Midbrain (tissue), 1 donor: ENCODE data around the gene GGNBP2.

ENCODE experiments used
- DNase-seq: peaks from one replicate; lab custom pipeline; 2025; lab: John Stamatoyannopoulos, UW

Gene GGNBP2

DNA sequence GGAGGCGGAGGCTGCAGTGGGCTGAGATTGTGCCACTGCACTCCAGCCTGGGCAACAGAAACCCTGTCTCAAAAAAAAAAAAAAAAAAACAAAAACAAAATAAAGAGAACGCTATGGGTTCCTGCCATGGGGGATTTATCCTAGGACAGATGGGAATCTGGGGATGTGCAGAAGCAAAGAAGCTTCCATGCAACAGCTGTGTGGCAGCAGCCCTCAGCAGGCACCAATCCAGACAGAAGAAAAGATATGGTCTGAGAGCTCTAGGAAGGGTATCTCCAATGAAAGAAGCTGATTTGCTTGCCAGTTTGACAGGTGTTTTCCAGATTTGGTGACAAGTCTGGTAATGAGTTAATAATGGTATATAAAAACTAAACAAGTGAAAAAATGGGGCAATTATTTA is 21.6 kb upstream of the GGNBP2 start:
- DNase-seq, result no peak

DNA sequence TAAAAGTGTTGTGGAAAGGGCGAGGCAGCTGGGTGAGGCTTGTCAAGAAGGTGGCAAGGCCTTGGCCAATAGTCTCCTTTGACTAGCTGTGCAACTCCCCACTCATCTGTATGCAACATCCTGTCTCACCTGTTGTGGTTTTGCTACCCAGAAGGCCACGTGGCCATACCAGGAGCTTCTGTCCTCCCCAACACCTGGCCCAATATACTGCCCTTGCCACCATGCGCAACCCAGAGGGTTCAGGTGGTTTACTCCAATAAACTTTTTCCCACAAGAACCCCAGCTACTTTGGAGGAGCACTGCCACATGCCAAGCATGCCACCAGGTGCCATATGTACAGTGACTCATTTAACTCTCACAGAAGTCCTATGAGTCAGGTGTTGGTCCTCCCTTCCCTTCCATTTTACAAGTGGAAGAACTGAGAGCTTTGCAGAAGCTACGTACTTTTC is 20.3 kb upstream of the GGNBP2 start:
- no peak for DNase-seq

DNA sequence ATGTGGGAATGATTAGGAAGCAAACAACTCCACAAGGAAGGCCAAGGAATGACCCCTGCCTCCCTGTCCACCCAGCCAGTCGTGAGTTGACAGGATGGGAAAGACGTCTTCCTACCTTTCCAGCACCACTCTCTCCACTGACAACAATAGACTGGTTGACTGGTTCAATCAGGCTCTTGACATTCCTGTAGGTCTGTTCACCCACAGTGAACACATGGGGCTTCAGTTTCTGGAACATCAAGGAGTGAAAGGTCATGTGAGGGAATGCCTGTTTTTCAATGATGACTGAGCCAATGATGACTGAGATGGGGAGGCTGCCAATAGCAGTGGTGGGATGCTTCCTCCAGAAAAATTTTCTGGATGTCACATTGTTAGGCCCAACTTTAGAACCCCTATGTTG is 19.6 kb upstream of the GGNBP2 start:
- no peak for DNase-seq

DNA sequence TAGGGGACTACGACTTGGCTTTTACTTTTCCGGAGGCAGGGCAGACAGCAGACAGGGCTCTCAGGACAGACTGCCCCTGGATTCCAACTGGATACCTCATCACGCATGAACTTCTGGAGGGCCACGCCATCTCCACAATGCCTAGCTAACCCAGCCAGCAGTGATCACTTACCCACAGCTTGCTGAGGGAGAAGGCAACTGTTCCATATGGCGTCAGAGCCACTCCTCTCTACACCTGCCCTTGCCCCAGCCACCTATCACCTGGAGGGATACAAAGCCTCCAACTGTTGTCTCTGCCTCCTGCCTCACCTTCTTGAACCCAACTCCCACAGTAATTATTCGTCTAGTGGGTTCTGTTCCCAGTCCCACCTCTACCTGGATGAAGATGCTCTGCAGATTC is 18.8 kb upstream of the GGNBP2 start:
- no peak for DNase-seq

DNA sequence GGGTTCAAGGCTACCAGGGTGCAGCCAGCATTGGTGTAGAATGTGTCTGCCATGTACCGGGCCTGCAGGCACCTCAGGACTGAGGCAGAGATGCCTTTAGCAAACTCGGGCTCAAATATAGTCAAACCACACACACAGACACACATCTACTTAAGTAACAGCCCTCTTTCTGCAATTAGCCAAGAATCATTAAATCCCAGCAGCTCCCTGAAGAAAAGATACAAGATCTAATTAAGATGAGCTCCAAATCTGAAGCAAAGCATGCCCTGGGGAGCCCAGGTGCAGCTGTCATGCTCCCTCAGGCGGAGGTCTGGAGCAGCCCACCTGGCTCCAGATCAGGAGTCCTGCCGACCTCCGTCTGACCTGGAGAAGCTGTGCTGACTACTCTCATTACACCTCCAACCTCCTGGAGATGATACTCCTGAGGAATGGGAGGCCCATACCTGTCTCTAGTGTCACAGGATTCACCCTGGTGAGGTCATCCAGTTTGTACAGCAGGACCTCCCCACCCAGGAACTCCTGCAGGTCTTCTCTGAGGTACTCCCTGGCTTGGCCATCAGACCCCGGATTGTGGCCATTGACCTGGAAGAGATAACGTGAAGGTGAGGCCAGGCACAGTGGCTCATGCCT is 17.0 kb upstream of the GGNBP2 start:
- no peak for DNase-seq

DNA sequence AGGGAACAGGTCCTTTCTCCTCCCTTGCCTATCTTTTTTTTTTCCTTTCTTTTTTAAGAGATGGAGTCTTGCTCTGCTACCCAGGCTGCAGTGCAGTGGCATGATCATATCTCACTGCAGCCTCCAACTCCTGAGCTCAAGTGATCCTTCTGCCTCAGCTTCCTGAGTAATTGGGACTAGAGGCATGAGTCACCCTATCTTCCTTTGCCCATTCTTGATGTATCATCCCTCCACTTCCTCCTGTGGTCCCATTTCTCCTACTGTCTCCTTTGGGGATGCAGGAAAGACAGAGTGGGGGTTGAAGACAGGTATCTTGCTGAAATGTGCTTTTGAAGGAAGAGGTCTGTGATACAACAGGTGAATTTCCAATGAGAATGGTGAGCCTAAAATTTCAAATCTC is 15.6 kb upstream of the GGNBP2 start:
- DNase-seq, result no peak

DNA sequence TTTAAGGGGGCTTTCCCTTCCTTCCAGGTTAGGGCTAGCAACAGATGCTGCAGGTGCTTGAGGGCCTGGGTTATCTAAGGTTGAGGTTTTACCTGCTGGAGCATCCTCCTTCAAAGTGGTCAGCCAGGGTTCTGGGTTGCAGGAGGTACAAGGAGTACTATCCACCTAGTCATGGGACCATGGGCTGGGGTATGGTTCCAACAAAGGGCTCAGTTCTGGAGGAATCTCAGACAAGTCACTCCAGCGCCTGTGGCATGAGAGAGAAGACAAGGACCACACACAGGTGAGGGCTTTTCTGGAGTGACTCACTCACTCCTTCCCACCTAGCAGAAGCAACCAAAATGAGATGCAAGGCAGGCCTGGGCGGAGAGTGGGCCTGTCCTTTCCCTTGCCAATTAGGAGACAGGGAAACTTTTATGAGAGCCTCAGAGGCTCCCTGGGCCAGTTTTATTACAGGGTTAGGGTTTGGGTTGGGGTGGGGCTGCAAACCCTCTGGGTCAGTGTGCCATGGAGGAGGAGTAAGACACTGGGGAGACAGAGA is 12.2 kb upstream of the GGNBP2 start:
- no peak for DNase-seq

DNA sequence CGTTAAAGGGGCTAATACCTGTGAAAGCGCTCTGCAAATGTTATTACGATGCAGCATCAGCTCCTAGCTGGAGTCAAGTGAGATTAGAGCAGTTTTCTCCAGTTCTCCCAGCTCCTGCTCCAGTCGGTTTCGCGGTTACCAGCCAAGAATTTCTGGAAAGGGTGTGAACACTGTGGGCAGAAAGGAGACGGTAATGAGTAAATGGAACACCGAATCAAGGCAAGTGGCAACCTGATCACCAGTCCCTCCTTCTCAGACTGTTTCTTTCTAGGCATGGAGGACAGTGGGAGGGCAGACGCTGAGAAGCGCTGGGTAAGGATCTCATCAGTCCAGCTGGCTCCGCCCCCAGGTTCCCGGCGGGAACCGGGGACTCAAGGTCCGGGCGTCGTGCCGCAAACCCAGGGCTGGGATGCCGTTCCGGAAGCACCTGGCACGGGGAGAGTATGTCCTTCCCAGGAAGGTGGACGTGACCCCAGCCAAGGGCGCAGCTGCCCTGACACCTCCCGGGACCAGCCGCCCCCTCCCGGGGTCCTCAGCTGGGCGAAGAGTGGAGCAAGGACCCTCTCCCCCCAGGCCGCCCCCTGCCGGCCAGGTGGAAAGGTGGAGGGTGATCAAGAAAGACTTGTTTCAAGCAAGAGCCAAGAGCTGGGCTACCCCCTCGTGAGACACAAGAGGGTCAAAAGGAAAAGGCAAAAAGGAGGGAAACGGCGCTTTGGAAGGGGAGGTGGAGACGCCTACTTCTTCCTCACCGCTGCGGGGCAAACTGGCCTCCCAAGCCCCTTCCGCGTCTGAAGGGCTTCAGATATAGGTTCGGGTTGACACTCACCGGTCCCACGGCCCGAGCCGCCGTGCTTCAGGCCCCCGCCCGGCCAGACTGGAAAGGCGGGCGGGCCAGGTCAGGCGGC is 10.5 kb upstream of the GGNBP2 start:
- peak; percentile 55 for DNase-seq

DNA sequence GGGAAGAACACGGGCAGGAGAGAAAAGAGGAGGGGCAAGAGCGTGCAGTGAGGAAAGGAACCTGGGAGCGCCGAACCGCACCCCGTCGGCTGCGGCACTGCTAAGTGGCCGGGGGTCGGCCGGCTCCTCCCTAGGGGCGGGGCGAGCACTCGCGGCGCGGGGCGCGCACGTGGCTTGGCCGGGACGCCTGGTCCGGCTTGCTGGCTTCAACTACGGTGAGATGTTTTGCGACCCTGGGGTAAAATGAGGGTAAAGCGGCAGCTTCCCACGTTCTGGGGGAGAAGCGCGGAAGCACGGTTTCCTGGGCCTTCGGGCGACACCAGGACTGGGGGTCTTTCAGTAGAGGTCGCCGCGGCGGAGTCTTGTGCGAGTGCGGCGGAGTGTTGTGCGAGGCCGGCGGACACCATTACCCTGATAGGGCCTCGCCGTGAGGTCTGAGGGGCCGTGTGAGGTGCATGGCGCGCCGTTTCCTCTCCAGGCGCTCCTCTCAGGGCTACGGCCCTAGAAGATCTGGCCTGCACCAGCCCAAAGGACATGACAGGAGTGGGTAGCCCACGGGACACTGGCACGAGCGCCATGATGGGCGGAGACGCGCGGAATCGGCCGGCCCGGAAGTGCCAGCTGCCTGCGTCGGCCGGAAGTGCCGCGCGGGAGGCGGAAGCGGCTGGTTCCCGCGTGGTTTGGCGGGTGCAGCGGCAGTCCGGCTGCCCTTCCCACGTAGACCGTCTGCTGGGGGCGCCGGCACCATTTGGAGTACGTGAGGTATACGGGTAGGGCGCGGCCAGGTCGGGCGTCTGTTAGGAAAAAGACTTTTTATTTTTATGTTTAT is 9.7 kb upstream of the GGNBP2 start, which contains the start of the genes MYO19 and PIGW:
Gene MYO19, minus strand, starts transcription at position 29 of the 829 bp plus-strand sequence. CDS start 2,330 bp downstream, outside the sequence.
Gene PIGW, plus strand, starts transcription at position 148 of the 829 bp plus-strand sequence. CDS start 2,115 bp downstream, outside the sequence.
- DNase-seq, result peak; percentile 87

DNA sequence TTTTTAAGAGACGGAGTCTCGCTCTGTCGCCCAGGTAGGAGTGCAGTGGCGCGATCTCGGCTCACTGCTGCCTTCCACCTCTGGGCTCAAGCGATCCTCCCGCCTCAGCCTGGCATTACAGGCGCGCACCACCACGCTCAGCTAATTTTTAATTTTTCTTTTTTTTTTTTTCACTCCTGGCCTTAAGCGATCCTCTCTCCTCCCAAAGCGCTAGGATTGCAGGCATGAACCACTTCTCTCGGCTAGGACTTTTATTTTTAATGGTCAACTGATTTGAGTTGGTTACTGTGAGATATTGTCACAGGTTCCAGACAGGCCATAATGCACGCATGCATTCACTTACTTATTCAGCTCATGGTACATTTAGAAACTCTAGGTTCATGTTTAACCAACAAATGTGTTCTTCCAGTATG is 9.0 kb upstream of the GGNBP2 start:
- DNase-seq, result no peak

DNA sequence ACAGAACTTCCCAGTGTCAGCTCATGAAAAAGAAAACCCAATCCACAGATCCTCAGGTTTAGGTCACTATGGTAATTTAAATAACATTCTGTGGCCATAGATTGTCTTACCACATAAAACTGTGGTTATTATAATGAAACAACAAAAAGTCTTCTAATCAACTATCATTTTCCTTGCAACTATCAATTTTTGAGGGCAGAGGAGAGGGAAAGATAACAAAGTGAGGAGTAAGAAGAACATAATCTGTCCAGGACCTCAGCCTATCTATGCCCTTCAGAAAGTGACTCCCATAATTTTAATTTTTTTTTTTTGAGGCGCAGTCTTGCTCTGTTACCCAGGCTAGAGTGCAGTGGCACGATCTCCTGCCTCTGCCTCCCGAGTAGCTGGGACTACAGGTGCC is 4.0 kb upstream of the GGNBP2 start:
- DNase-seq, result no peak

DNA sequence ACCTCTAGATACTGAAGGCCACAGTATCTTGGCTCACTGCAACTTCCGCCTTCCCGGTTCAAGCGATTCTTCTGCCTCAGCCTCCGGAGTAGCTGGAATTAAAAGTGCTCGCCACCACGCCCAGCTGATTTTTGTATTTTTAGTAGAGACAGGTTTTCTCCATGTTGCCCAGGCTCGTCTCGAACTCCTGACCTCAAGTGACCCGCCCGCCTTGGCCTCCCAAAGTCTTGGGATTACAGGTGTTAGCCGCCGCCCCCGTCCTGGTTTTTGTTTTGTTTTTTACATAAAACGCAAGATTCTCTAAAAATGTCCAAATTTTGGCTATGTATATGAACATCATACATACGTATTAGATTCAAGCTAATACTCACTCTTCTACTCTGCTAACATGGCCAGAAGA is 2.0 kb upstream of the GGNBP2 start:
- no peak for DNase-seq

DNA sequence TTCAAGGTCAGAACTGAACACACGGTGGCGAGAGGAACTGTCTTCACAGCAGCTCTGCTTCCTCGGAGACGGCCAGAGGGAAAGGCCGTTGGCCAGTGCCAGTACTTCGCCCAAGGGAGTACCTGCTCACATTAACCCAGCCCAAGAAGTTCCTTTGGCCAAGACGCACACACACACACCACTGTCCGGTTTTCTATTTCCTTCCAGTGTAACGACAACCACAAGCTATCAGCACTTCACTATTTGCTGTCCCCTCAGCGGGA is 744 bp upstream of the GGNBP2 start:
- peak; percentile 33 for DNase-seq

DNA sequence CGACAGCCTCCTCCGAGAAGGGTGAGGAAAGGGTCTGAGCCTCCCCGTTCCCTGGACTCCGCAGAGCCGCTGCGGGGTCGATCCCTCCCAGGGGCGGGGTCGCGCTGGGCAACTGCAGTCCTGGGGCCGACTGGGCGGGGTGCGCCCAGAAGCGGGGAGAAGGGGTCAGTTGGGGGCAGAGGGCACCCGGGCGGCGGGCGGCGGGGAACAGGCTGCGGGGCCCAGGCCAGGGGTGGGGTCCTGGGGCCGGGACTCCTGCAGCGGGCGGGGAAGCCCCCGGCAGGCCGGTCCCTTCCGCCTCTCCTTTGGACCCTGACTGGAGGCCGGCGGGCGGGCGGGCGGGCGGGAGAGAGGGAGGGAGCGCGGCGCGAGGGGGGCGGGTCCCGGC is 352 bp downstream of the GGNBP2 start:
- no peak for DNase-seq

DNA sequence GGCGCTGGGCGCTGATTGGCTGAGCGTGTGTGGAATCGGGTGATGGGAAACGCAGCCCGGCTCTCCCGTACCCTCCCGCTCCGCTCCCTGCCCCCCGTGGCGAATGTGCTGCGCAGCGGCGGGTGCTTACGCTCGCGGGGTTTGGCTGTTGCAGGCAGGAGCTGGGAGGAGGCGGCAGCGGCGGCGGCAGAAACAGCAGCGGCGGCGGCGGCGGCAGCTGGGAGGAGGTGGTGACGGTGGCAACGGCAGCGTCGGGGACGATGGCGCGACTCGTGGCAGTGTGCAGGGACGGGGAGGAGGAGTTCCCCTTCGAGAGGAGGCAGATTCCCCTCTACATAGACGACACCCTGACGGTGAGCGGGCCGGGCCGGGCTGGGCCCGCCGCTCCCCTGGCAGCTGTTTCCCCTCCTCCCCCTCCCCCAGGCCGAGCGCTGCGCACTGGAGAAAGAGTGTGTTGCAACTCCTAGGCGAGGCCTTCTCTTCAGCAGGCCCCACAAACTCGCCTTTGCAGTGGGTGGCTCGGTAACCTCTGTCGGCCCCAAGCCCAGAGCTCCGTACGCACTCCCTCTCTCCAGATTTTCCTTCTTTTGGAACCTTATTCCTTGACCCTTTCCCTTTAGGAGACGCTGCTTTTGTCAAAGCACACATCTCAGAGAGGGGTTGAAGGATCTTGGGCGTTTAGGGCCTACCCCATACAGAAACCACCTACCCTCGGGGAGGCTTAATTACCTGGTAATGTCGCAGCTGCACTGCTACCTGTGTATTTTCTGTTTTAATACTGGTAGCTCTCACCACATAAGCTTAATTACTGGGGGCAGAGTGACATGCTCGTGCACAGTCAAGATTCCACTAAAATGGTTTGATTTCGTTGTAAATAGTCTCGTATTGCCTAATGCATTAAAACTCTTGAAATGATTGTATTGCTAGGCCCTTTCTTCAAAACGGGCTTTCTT is 1.0 kb downstream of the GGNBP2 start:
- DNase-seq, result peak; percentile 98

DNA sequence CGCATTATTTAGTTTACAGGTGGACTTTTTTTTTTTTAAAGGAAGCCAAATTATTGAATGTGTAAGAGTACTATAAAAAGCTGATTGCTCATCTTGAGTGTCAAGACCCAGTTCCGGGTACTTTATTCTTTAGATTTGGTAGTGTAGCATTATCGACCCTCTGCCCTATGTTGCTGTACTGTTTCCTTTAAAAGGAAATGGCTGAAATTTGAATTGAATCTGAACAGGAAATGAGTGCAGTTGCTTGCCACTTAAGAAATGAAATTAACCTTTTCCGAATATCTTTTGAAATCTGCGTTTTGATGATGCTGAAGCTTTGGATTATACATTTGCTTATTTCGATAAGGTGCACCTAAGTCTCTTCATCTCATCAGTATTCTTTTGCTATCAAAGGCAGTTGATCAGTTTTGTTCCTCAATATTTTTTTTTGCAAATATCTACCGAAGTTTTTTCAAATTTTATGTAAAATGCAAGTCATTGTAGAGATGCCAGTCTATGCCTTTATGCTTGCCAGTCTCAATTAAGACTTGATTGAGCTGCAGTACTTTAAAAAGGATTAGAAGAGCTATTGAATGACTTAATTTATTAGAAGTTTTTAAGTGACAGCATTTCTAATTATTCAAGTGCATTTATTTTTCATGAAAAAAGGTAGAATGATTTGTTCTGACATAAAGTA is 1.8 kb downstream of the GGNBP2 start:
- no peak for DNase-seq

DNA sequence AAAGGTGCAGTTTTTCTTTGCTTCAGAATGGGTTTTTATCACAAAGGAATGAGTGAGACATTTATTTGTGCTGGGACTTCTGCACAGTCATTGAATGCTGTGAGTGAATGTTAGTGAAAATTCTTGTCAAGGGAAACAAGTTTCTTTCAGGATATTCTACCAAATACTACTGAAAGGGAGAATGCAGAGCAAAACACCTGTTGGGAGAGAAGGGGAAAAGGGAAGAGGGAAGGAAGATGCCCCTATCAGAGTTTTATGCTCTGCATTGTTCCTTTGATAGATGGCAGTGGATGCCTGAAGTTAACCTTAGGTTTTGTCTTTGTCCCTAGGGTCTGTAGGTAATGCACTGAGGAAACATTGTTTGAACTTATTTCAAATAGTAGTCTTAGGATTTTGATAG is 3.1 kb downstream of the GGNBP2 start:
- no peak for DNase-seq

DNA sequence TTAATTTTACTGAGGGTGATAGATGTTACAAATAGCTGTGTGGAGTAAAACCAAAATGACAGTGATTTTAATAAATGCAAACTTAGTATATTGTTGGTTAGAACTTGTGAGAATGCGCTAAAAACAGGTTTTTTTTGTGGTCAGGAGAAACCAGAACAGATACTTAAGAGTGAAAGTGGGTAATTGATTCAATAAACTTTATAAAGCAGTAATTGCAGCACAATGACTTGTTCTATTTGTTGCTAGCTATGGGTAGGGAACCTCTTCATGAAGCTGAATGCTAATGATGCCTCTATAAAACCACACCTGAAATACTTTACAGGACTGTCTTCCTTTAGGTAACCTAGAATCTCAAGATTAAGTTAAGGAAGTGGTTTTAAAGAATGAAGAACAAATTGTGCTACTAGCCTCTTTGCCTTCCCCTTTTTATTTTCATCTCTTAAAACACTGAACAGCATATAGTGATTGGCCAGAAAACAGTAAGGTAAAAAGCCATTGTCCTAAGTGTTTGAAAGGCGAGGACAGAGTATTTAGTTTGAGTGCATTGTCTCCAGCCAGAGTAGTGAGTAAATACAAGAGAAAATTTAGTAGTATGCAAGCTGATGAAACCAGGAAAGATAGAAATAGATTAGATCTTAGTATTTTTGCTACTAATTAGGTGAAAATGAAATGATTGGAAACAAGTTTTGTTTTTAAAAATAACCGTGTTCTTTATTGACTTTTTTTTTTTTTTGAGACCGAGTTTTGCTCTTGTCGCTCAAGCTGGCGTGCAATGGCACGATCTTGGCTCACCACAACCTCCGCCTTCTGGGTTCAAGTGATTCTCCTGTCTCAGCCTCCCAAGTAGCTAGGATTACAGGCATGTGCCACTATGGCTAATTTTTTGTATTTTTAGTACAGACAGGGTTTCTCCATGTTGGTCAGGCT is 6.0 kb downstream of the GGNBP2 start:
- DNase-seq, result peak; percentile 8

DNA sequence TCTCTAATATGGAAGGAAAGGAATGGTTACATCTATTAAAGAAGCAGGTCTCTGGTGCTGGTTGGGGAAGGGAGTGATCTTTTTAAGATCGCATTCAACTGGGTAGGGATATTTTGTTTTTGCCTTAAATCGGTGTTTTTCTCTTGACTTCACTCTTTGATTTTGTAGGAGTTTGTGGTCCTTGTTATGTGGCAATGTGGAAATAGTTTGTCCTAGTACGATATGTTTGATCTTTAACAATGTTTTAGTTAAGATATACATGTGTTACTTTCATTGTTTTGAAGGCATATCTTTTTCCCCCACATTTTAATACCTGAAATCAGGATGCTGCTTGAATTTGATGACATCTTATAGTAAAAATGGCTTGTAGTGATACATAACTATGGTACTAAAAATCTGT is 8.7 kb downstream of the GGNBP2 start:
- no peak for DNase-seq
